HG02588 (cell line): ENCODE data around the gene FAM162B.
"Not testable (repeated sequence)": the region's sequence is repeated elsewhere in the genome, so short reads cannot be mapped to it uniquely, and the experiment has no call there.

Experiments used
- ATAC-seq: cut with Tn5 transposase; IDR thresholded peaks from one replicate; pipeline ENCODE4 v1.9.1; 2021; ENCODE audit warnings: mild to moderate bottlenecking, moderate library complexity; ENCODE audit not compliant: unreplicated experiment

FAM162B gene

DNA sequence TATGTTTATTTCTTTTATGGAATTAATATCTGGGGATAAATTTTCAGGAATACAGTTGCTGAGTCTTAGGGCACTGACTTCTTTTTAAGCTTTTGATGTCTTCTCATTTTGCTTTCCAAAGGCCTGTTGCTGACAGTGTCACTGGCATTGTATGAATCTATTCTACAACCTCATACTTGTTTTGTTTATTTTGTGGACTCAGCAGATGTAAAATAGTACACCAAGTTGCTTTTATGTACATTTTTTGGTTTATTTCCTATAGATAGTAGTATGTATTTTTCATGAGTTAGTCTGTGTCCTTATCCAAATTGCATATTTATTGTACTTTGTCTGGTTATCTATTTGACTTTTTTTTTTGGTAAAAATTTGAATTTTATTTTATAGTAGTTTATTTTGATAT, 35.0 kb downstream of the FAM162B start:
- no peak for ATAC-seq

DNA sequence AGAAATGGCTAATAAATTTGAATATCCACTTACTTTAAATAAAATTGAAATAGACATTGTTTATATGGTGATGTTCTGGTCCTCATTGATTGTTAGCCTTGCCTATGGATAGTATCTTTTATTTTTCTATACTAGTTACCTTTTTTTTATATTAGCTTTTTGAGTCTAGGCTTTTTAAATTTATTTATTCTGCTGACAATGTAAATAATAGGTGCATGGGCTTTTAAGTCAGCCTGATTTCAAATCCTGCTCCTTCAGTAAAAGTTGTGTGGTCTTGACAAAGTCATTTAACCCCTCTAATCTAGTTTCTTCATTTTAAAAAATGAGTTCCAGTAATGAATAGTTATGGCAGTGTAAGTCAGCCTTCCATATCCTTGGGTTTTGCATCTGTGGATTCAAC, 38.6 kb downstream of the FAM162B start:
- ATAC-seq, result no peak

DNA sequence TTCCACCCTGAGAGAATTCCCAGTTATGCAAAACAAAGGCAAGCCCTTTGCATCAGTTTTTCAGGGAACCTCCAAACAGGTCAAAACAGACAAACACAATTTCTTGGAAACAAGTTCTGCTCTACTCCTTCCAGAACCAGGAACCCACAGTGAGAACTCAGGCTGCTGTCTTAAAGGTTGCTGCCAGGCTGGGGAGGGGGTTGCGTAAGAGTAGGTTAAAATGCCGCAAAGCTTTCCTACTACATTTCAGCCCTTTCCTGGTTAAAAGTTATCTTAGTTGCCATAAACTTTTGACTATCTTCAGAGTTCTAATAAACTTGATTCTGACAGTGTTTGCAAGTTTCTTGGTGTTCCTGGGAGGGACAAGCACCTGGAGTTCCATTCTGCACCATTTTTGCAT, 50.8 kb downstream of the FAM162B start:
- ATAC-seq, result no peak

DNA sequence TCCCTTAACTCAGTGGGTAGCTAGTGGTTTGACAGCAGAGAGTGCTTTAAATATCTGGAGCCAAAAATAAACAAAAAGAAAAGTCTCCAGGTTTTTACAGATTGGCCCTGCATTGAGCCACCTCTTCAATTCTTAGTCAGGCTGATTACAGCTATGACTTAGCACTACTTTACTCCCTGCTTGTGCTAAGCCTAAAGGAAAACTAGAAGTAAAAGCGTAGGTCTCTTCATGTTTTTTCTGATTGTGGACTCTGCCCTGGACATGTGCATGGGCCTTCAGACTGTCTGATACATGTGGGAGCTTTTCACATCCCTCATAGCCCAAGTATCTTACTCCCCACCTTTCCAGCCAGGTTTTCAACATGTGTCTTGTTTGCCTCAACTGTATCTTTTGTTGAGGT, 51.2 kb downstream of the FAM162B start:
- ATAC-seq, result no peak

DNA sequence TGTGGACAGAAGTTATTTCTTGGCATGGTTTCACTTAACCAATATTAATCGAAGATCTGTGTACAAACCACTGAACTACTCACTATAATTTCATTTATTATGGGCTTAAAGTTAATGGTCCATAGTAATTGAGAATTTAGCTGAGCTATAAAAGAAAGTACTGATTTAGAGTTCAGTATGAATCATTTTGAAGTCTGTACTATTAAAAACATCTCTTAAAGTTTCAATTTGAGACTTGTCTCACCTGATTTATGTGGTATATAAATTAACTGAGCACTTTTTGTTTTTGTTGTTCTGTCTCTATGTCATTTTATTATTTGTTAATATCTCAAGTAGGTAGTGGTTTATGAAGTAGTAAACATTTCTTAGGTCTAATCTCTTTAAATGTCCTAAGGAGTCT, 59.6 kb downstream of the FAM162B start:
- ATAC-seq, result no peak

DNA sequence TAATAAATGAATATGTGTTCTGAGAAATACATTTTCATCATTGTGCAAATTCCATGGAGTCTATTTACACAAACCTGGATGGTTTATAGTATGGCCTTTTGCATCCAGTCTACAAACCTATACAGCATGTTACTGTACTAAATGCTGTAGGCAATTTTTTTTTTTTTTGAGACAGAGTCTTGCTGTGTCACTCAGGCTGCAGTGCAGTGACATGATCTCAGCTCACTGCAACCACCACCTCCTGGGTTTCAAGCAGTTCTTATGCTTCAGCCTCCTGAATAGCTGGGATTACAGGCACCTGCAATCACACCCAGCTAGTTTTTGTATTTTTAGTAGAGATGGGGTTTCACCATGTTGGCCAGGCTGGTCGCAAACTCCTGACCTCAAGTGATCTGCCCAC, 61.6 kb downstream of the FAM162B start:
- ATAC-seq, result not testable (repeated sequence)
